ENCODE results near the gene ETV5.

Gene ETV5

DNA sequence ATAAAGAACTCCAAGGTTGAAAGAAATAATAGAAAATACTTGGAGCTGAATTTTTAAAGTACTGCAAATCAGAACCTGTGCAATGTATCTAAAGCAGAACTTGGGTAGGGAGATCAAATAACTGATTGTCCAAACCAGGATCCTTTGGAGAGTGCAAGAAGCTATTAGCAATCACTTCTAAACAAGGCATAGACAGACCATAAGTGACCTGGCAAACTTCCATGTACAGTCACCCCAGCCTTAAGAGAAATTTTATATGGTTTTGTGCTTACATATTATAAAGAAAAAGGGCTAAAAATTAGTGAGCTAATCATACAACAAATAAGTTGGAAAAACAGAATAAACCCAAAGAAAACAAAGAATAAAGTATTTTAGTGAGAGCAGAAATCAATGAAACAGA, 35.2 kb downstream of the ETV5 start:
- H3K4me1 ChIP-seq (ENCODE audit: control insufficient read depth in 5 of 5, insufficient read depth in 5 of 5, low read length in 5 of 5) = no peaks in the 10 kb centered on the region
- no peak overlapping the region for H3K27ac ChIP-seq (ENCODE audit: low read depth, low read length)
- no peaks in the 10 kb centered on the region for H3K27me3 ChIP-seq (ENCODE audit: control insufficient read depth in 5 of 5, insufficient read depth in 4 of 5, low read length in 5 of 5)
- no peak overlapping the region for H3K9ac ChIP-seq (ENCODE audit: low read length in 5 of 5)
- H3K9me3 ChIP-seq (ENCODE audit: control insufficient read depth in 5 of 5, low read length in 5 of 5) = peaks cover 0 to 7% (median 0%) of the 10 kb centered on the region in 5 donors
- H3K4me3 ChIP-seq (ENCODE audit: low read depth in 1 of 5, low read length in 5 of 5) = no peak overlapping the region
- peaks cover 0 to 10% (median 0%) of the 10 kb centered on the region in 5 donors for H3K36me3 ChIP-seq (ENCODE audit: control insufficient read depth in 5 of 5, insufficient read depth in 5 of 5, low read length in 5 of 5)

DNA sequence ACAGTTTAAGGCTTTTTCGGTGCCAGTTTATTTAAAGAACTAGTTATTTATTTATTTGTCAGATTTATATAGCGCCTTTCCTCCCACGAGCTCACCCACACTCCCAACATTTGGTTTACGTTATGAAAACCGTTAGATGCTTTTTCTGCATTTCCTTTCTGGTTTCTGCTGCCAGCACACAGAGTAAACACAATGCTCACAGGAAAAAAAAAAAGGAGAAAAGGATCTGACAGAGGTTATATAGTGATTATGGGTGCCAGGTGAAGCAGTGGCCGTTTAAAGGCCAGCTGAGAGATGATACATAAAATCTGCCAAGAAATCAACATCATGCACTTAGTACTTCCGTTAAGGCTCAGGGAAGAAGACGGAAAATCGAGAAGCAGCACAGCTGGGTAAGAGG, 37.9 kb downstream of the ETV5 start:
- Histone ChIP-seq H3K27me3 (ENCODE audit: control insufficient read depth in 5 of 5, insufficient read depth in 4 of 5, low read length in 5 of 5) (no peaks in the 10 kb centered on the region), H3K27ac (ENCODE audit: low read depth, low read length) (no peak overlapping the region), H3K9ac (ENCODE audit: low read length in 5 of 5) (no peak overlapping the region), H3K4me1 (ENCODE audit: control insufficient read depth in 5 of 5, insufficient read depth in 5 of 5, low read length in 5 of 5) (no peaks in the 10 kb centered on the region), H3K9me3 (ENCODE audit: control insufficient read depth in 5 of 5, low read length in 5 of 5) (peaks cover 0 to 7% (median 0%) of the 10 kb centered on the region in 5 donors), H3K4me3 (ENCODE audit: low read depth in 1 of 5, low read length in 5 of 5) (no peak overlapping the region), H3K36me3 (ENCODE audit: control insufficient read depth in 5 of 5, insufficient read depth in 5 of 5, low read length in 5 of 5) (peaks cover 0 to 4% (median 0%) of the 10 kb centered on the region in 5 donors)

DNA sequence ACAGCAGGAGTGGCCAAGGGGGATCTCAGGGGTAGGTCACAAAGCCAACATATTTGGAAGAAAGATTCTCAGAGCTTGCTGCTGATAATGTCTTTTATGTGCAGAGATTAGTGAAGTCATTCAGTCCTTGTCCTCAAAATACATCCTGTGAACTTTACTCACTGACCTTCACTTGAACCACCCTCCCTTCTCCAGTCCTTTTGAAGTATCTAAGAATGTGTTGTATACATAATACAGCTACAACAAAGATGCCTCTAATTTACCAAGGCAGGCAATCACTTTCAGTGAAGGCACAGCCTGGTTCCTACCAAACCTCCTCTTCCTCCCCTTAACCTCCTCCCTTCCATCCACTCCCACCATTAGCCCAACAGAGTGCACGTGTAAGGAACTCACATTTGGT, 38.3 kb downstream of the ETV5 start:
- no peaks in the 10 kb centered on the region for H3K4me1 ChIP-seq (ENCODE audit: control insufficient read depth in 5 of 5, insufficient read depth in 5 of 5, low read length in 5 of 5)
- no peak overlapping the region for H3K27ac ChIP-seq (ENCODE audit: low read depth, low read length)
- H3K27me3 ChIP-seq (ENCODE audit: control insufficient read depth in 5 of 5, insufficient read depth in 4 of 5, low read length in 5 of 5) = no peaks in the 10 kb centered on the region

GRCh38 chr3:186070133-186070532, 38.8 kb downstream of the ETV5 start:
- no peak overlapping the region for H3K27ac ChIP-seq (ENCODE audit: low read depth, low read length)
- no peaks in the 10 kb centered on the region for H3K4me1 ChIP-seq (ENCODE audit: control insufficient read depth in 5 of 5, insufficient read depth in 5 of 5, low read length in 5 of 5)
- H3K4me3 ChIP-seq (ENCODE audit: low read depth in 1 of 5, low read length in 5 of 5) = no peak overlapping the region
- H3K9ac ChIP-seq (ENCODE audit: low read length in 5 of 5) = no peak overlapping the region
- no peaks in the 10 kb centered on the region for H3K27me3 ChIP-seq (ENCODE audit: control insufficient read depth in 5 of 5, insufficient read depth in 4 of 5, low read length in 5 of 5)
- peaks cover 0 to 5% (median 0%) of the 10 kb centered on the region in 5 donors for H3K9me3 ChIP-seq (ENCODE audit: control insufficient read depth in 5 of 5, low read length in 5 of 5)
- peaks cover 0 to 3% (median 2%) of the 10 kb centered on the region in 5 donors for H3K36me3 ChIP-seq (ENCODE audit: control insufficient read depth in 5 of 5, insufficient read depth in 5 of 5, low read length in 5 of 5)

More for the DNA sequence above, 38.3 kb downstream of the ETV5 start:
- Histone ChIP-seq H3K9ac (ENCODE audit: low read length in 5 of 5) (no peak overlapping the region), H3K4me3 (ENCODE audit: low read depth in 1 of 5, low read length in 5 of 5) (no peak overlapping the region), H3K36me3 (ENCODE audit: control insufficient read depth in 5 of 5, insufficient read depth in 5 of 5, low read length in 5 of 5) (peaks cover 0 to 2% (median 0%) of the 10 kb centered on the region in 5 donors), H3K9me3 (ENCODE audit: control insufficient read depth in 5 of 5, low read length in 5 of 5) (peaks cover 0 to 7% (median 0%) of the 10 kb centered on the region in 5 donors)

- Histone ChIP-seq H3K27me3 (ENCODE audit: control insufficient read depth in 5 of 5, insufficient read depth in 4 of 5, low read length in 5 of 5) (no peaks in the 10 kb centered on the region), H3K4me1 (ENCODE audit: control insufficient read depth in 5 of 5, insufficient read depth in 5 of 5, low read length in 5 of 5) (no peaks in the 10 kb centered on the region), H3K9me3 (ENCODE audit: control insufficient read depth in 5 of 5, low read length in 5 of 5) (no peaks in the 10 kb centered on the region), H3K36me3 (ENCODE audit: control insufficient read depth in 5 of 5, insufficient read depth in 5 of 5, low read length in 5 of 5) (peaks cover 0 to 13% (median 8%) of the 10 kb centered on the region in 5 donors), H3K4me3 (ENCODE audit: low read depth in 1 of 5, low read length in 5 of 5) (no peak overlapping the region), H3K9ac (ENCODE audit: low read length in 5 of 5) (no peak overlapping the region), H3K27ac (ENCODE audit: low read depth, low read length) (no peak overlapping the region)
Measured at GRCh38 chr3:186069199-186069598, 39.7 kb downstream of the ETV5 start.

GRCh38 chr3:186068243-186068552, 40.7 kb downstream of the ETV5 start:
- peaks cover 2 to 16% (median 10%) of the 10 kb centered on the region in 5 donors for H3K36me3 ChIP-seq (ENCODE audit: control insufficient read depth in 5 of 5, insufficient read depth in 5 of 5, low read length in 5 of 5)
- no peaks in the 10 kb centered on the region for H3K4me1 ChIP-seq (ENCODE audit: control insufficient read depth in 5 of 5, insufficient read depth in 5 of 5, low read length in 5 of 5)
- no peak overlapping the region for H3K9ac ChIP-seq (ENCODE audit: low read length in 5 of 5)
- no peaks in the 10 kb centered on the region for H3K27me3 ChIP-seq (ENCODE audit: control insufficient read depth in 5 of 5, insufficient read depth in 4 of 5, low read length in 5 of 5)
- no peak overlapping the region for H3K4me3 ChIP-seq (ENCODE audit: low read depth in 1 of 5, low read length in 5 of 5)
- H3K27ac ChIP-seq (ENCODE audit: low read depth, low read length) = no peak overlapping the region
- no peaks in the 10 kb centered on the region for H3K9me3 ChIP-seq (ENCODE audit: control insufficient read depth in 5 of 5, low read length in 5 of 5)

DNA sequence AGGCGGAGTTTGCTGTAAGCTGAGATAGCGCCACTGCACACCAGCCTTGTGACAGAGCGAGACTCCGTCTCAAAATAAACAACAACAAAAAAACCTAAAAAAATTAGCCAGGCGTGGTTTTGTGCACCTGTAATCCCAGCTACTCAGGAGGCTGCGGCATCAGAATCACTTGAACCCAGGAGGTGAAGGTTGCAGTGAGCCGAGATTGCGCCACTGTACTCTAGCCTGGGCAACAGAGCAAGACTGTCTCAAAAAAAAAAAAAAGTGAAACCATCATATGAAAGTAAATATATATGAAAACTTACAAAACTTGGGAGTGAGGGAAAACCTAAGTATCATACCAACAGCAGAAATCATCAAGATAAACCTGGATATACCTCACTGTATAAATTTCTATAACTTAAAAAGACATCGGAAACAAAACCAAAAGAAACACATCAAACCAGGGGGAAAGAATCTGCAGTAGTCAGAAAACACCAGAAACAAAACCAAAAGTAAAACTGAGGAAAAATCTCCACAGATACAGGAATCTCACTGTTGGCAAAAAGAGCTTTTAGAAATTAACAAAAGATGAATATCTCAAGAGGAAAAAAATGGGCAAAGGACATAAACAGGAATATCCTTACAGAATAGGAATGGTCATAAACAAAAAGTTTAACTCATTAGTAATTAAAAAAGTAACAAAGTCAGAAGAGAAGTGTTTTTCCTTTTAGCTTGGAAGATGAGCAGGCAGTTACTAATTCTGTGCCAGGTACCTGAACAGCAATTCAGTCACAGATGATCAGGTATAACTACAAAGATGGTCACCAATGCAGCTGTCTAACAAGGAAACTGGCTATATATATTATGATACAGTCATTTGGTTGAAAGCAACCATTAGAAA, 41.3 kb downstream of the ETV5 start:
- Histone ChIP-seq H3K27me3 (ENCODE audit: control insufficient read depth in 5 of 5, insufficient read depth in 4 of 5, low read length in 5 of 5) (no peaks in the 10 kb centered on the region), H3K4me1 (ENCODE audit: control insufficient read depth in 5 of 5, insufficient read depth in 5 of 5, low read length in 5 of 5) (no peaks in the 10 kb centered on the region), H3K9ac (ENCODE audit: low read length in 5 of 5) (no peak overlapping the region), H3K27ac (ENCODE audit: low read depth, low read length) (no peak overlapping the region), H3K9me3 (ENCODE audit: control insufficient read depth in 5 of 5, low read length in 5 of 5) (no peaks in the 10 kb centered on the region), H3K36me3 (ENCODE audit: control insufficient read depth in 5 of 5, insufficient read depth in 5 of 5, low read length in 5 of 5) (peaks cover 2 to 16% (median 10%) of the 10 kb centered on the region in 5 donors), H3K4me3 (ENCODE audit: low read depth in 1 of 5, low read length in 5 of 5) (no peak overlapping the region)

DNA sequence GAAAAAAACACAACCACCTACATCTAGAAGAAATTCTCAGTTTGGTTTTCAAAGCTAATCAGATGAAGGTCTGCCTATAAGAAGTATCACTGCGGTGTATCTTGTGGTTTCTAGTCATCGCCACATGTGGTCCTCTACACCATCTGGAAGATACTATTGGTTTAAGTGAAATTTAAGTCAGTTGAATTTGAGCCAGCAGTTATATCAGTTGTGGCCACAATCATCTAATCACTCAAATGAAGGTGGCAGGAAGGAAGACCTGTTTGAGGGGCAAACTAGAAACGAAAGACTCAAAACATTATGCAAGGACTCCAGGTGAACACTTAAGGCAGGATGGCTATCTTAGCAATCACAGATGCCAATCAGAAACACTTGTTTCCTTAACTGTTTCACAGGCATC, 48.7 kb downstream of the ETV5 start:
- no peak overlapping the region for H3K27ac ChIP-seq (ENCODE audit: low read depth, low read length)
- no peak overlapping the region for H3K9ac ChIP-seq (ENCODE audit: low read length in 5 of 5)
- H3K36me3 ChIP-seq (ENCODE audit: control insufficient read depth in 5 of 5, insufficient read depth in 5 of 5, low read length in 5 of 5) = peaks cover 4 to 52% (median 15%) of the 10 kb centered on the region in 5 donors
- no peaks in the 10 kb centered on the region for H3K27me3 ChIP-seq (ENCODE audit: control insufficient read depth in 5 of 5, insufficient read depth in 4 of 5, low read length in 5 of 5)
- H3K4me3 ChIP-seq (ENCODE audit: low read depth in 1 of 5, low read length in 5 of 5) = no peak overlapping the region
- no peaks in the 10 kb centered on the region for H3K9me3 ChIP-seq (ENCODE audit: control insufficient read depth in 5 of 5, low read length in 5 of 5)
- no peaks in the 10 kb centered on the region for H3K4me1 ChIP-seq (ENCODE audit: control insufficient read depth in 5 of 5, insufficient read depth in 5 of 5, low read length in 5 of 5)

GRCh38 chr3:186059192-186059591, 49.7 kb downstream of the ETV5 start:
- Histone ChIP-seq H3K36me3 (ENCODE audit: control insufficient read depth in 5 of 5, insufficient read depth in 5 of 5, low read length in 5 of 5) (peaks cover 4 to 52% (median 9%) of the 10 kb centered on the region in 5 donors), H3K27ac (ENCODE audit: low read depth, low read length) (no peak overlapping the region), H3K4me1 (ENCODE audit: control insufficient read depth in 5 of 5, insufficient read depth in 5 of 5, low read length in 5 of 5) (no peaks in the 10 kb centered on the region)

DNA sequence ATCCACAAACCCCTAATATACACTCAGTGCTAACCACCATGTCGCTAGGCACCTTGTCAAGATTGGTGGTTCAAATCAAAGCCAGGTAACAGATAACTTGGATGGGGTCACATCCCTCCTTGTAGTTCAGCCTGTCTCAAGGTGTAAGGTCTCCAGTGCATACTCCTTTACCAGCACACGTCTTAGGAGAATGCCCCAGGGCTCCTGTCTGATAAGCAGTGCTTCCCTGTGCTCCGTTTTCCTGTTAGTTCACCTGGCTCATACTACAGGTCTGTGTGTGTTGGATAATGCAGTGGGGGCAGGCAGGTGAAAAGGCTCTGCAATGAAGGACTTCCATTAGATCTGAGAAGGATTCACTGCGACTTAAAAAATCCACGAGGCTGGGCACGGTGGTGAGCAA, 50.7 kb downstream of the ETV5 start:
- Histone ChIP-seq H3K4me3 (ENCODE audit: low read depth in 1 of 5, low read length in 5 of 5) (no peak overlapping the region), H3K4me1 (ENCODE audit: control insufficient read depth in 5 of 5, insufficient read depth in 5 of 5, low read length in 5 of 5) (no peaks in the 10 kb centered on the region), H3K36me3 (ENCODE audit: control insufficient read depth in 5 of 5, insufficient read depth in 5 of 5, low read length in 5 of 5) (peaks cover 7 to 54% (median 10%) of the 10 kb centered on the region in 5 donors), H3K27me3 (ENCODE audit: control insufficient read depth in 5 of 5, insufficient read depth in 4 of 5, low read length in 5 of 5) (no peaks in the 10 kb centered on the region), H3K9me3 (ENCODE audit: control insufficient read depth in 5 of 5, low read length in 5 of 5) (no peaks in the 10 kb centered on the region), H3K27ac (ENCODE audit: low read depth, low read length) (no peak overlapping the region), H3K9ac (ENCODE audit: low read length in 5 of 5) (no peak overlapping the region)

More at GRCh38 chr3:186059192-186059591, 49.7 kb downstream of the ETV5 start:
- Histone ChIP-seq H3K9ac (ENCODE audit: low read length in 5 of 5) (no peak overlapping the region), H3K4me3 (ENCODE audit: low read depth in 1 of 5, low read length in 5 of 5) (no peak overlapping the region), H3K9me3 (ENCODE audit: control insufficient read depth in 5 of 5, low read length in 5 of 5) (no peaks in the 10 kb centered on the region), H3K27me3 (ENCODE audit: control insufficient read depth in 5 of 5, insufficient read depth in 4 of 5, low read length in 5 of 5) (no peaks in the 10 kb centered on the region)

Data from subcutaneous abdominal adipose tissue (tissue), 5 donors.